GM18858 (cell line): ENCODE results near the gene KRTAP12-3.
"Not testable (repeated sequence)": the region's sequence is repeated elsewhere in the genome, so short reads cannot be mapped to it uniquely, and the experiment has no call there.

ENCODE experiments used
- ATAC-seq: cut with Tn5 transposase; IDR thresholded peaks from one replicate; pipeline ENCODE4 v1.9.1; 2021; ENCODE audit not compliant: unreplicated experiment

Gene KRTAP12-3

GRCh38 chr21:44650265-44650972, 7.3 kb upstream of the KRTAP12-3 start:
- ATAC-seq: no peak

DNA sequence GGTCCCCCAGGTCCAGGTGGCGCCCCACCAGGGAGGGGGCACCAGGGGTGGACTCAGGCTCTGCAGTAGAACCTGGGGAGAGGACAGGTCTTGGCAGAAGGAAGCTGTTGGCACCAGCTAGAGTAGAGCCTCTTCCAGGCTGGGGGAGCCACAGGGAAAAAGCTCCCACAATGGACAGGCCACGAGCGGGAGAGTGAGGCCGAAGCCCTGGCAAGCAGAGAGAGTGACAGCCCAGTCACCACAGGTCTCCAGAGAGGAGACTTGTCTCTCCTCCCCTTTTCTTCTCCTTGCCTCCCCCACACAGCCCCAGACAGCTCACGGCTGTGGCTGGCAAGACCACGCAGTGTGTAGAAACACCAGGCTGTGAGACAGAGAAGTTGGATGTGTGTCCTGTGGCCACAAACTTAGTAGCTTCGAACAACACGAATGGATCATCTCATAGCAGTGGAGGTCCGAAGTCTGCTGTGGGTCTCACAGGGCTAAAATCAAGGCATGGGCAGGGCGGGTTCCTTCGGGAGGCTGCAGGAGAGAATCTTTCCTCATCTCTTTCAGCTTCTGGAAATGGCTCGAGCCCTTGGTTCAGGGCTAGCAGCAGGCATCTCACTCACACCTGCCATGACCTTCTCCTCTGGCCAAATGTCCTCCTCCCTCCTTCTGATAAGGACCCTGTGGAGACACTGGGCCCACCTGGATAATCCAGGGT, 6.6 kb upstream of the KRTAP12-3 start:
- ATAC-seq: no peak

DNA sequence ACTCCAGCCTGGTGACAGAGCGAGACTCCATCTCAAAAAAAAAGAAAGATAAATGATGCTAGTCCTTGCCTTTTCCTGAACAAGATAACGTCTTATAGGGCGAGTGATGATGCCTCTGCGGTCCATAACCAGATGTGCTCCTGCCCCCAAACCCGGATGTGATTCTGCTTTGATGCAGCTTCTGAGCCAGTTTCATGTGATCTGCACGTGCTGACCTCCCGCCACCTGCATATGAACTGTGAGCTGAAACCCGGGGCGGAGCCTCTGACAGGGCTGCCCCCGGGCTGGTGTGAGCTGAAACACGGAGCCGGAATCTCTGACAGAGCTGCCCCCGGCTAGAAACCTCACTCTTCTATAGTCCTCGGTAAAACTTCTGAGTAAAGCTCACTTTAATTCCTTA, 4.6 kb upstream of the KRTAP12-3 start:
- no peak for ATAC-seq

DNA sequence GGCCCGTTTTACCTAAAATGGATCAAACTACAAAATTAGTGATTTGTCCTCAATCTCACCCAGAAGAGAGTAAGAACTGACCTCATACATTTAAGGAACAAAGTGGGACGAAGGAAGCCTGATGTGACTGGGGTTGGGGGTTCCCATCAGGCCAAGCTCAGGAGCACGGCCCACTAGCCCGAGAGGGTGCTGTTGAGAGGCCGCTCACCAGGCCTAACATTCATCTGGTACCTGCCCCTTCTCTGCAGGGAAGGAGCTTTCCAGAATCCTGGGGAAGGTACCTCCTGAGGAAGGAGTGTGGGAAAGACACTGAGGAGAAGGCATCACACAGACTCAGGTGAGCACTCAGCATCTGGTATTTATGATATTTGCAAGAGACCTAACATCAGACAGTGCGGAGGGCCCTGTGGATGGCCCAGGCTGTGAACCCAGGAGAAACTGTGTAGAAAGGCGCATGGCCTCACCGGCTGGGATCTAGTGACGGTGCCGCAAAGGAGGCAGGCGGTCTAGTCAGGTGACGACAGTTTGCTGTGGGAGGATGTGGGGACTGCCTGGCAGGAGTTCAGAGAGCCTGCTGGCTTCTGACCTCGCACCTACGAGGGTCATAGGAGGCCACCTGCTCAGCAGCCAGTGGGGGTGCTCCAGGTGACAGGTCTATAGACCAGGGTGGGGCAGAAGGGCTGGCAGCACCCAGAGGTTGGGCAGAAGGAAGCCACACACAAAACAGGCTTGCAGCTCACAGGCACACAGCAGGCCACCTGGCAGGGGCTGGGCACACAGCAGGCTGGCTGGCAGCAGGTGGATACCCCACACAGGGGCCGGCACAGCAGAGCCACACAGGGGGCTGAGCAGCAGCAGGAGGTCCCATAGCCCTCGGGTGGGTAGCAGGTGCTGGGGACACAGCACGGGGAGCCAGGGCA, 3.8 kb upstream of the KRTAP12-3 start:
- ATAC-seq: no peak

DNA sequence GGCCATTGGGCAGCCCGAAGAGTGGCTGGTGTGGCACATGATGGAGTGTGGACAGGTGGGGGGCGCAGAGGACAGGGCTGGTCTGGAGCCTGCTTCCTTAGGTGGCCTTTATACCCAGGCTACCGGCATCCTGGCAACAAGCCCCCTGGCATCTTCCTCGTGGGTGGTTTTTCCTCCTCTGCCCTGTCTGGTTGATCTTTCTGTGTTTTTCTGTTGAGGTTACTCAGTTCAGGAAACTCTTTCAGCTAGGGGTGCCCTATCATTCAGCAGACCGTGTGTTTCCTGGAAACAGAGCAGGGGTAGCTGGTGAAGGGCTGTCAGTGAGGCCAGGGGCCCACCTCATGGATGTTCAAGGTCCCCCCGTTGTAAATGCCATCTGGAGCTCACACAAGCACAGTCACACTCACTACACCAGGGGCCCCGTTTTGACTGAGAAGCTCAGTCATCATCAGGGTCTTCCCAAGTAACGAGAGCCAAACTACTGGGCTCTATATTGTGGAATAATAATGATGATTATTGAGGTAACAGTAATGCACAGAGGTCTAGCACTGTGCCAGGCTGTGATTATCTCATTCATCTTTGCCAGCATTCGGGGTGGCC, 3.1 kb upstream of the KRTAP12-3 start, which contains the start of gene KRTAP12-4:
KRTAP12-4 (minus strand) TSS at position 84 of the 600 bp plus-strand sequence; CDS start at position 39, 45 bp downstream.
- no peak for ATAC-seq

DNA sequence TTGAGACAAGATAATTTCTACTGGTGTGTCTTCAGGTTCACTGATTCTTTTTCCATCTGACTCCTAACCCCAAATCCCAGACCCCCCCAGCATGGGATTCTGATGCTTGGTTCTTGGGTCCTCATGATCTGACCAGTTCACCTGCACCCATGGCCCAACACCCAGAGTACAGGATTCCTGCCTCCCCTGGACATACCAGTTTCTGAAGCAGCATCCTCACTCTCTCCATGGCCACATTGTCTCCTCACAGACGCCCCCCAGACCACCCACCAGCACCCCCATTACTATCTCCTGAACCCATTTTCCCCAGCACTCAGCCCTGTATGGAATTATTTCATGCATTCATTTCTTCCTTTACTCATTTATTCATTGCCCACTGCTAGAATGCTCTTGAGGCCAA, 864 bp upstream of the KRTAP12-3 start:
- no peak for ATAC-seq

DNA sequence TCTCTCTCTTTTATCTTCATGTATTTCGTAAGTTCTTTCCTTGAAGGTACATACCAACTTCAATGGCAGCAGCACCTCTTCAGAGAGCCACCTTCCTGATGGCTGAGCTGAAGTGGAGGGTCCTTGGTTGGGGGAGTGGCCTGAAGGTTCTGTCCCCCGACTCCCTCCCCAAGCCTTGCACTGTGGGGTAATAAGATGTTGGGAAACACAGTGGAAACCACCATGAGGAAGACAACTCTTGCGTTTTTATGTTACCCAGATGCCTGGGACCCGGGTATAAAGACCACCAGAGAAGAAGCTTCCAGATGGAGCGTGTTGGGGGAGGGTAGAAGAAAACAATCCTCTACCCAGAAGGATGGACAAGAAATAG, 794 bp downstream of the KRTAP12-3 start:
- no peak for ATAC-seq

DNA sequence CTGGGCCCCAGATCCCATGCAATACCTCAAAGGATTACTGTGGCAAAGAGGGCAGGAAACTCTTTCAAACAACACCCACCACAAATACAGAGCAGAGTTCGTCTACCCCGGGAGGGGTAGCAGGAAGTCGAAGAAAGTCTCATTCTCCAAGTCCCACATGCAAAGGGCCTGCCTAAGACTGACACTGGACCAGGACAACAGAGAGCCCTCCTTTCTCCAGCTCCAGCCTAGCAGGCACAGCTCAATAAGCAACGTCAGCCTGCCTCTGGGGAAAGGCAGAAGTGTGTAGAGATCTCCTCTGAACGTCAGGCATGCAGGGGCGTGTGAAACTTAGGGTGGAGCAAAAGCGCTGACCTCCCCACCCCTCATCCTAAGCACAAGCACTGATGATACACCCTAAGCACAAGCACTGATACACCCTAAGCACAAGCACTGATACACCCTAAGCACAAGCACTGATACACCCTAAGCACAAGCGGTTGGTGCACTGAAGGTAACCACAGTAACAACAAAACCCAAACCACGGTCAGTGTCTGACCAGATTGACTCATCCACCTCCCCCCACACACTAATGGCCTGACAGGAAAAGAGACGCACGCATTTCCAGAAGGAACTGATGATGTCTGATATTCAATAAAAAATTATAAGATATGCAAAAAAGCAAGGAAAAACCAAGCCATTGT, 1.3 kb downstream of the KRTAP12-3 start:
- no peak for ATAC-seq

- not testable (repeated sequence) for ATAC-seq
Measured at GRCh38 chr21:44661567-44661966, 3.8 kb downstream of the KRTAP12-3 start.

- ATAC-seq: no peak
Measured at GRCh38 chr21:44664691-44665090, 7.0 kb downstream of the KRTAP12-3 start.

- ATAC-seq: no peak
Measured at GRCh38 chr21:44666401-44667320, 8.9 kb downstream of the KRTAP12-3 start, which contains the start of gene KRTAP12-2. KRTAP12-2 (minus strand) TSS chr21:44666927; CDS start chr21:44666886, 41 bp downstream.

GRCh38 chr21:44667612-44668011, 9.9 kb downstream of the KRTAP12-3 start:
- no peak for ATAC-seq

- ATAC-seq: no peak
Measured at GRCh38 chr21:44670642-44671432, 13.1 kb downstream of the KRTAP12-3 start.

DNA sequence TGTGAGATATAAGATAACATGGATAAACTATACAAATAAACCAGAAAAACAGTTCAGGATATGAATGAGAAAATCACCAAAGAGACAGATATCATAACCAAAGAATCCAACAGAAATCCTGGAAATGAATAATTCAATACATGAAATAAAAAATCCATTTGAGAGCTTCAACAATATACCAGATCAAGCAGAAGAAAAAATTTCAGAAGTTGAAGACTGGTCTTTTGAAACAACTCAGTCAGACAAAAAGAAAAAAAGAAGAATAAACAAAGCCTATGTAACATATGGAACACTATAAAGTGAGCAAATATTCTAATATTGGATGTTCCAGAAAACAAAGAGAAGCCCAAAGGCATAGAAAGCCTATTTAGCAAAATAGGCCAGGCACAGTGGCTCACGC, 14.2 kb downstream of the KRTAP12-3 start:
- ATAC-seq: no peak

DNA sequence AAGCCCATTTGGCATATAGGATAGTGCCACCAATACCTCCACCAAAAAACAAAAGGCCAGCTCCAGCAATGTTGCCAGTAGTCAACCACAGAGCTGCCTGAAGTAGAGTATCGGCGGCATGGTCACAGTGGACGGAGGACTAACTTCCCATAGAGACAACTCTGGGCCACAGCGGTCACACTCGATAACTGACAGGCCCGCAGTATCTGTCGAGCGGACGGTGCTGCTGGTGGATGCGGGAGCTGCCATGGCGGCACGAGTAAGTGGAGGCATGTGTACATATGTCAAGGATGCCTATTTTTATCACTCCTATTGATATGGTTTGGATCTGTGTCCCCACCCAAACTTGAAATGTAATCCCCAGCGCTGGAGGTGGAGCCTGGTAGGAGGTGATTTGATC, 20.1 kb downstream of the KRTAP12-3 start:
- ATAC-seq: no peak

GRCh38 chr21:44681152-44681551, 23.4 kb downstream of the KRTAP12-3 start:
- no peak for ATAC-seq

DNA sequence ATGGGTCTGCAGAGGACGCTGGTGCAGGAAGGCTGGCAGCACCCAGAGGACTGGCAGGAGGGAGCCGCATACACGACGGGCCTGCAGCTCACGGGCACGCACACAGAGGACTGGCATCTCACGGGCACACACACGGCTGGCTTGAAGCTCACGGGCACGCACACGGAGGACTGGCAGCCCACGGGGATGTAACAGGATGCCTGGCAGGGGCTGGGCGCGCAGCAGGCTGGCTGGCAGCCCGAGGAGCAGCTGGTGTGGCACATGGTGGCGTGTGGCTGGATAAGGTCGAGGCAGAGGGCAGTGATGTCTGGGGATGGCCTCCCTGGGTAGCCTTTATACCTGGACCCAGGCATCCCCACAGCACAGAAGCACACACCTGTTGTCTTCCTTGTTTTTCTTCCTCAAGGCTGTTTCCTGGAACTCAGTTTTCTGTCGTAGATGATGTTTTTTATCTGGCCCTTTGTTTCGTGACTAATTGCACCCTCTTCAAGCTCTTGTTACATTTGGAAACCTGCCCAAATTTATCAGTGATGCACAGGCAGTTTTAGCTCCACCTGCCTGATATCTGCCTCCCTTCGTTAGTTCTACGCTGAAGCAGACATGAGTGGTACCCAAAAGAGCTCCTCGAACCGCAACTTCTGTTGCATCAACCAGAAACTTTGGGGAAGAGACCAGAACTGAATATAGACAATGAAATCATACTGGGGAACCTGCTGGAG, 24.3 kb downstream of the KRTAP12-3 start, which contains the start of gene KRTAP12-1:
KRTAP12-1 (minus strand) TSS at position 303 of the 719 bp plus-strand sequence; CDS start at position 263, 40 bp downstream.
- no peak for ATAC-seq
